Kidney capillary endothelial cell (primary cell): ENCODE data around the gene NUDT3.
"Not testable (repeated sequence)": the region's sequence is repeated elsewhere in the genome, so short reads cannot be mapped to it uniquely, and the experiment has no call there.

Experiments
- DNase-seq: peaks from one replicate; pipeline ENCODE4 v3.0.0-alpha.2; 2018; ENCODE audit warnings: low spot score

The NUDT3 gene

GRCh38 chr6:34343806-34344205 is 48.7 kb downstream of the NUDT3 start:
- no peak for DNase-seq

DNA sequence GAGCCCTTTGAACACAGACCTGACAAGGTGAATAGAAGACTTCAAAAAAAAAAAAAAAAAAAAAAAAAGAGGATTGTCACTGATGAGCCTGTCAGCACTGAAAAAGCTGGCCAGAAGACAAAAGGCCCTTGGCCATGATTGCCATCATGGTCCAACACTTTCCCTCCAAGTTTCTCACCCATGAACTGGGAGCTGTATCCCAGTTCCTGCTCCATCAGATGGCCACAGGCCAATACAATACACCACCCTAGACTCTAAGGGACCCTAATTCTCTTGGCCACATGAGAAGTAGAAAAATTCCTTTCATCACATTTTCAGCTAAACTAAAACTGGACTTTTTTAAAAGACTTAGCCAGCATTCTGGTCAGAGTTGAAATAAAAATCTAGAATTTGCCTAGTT is 50.2 kb downstream of the NUDT3 start:
- DNase-seq, result no peak

GRCh38 chr6:34341481-34341971 is 50.9 kb downstream of the NUDT3 start:
- peak; percentile 35 for DNase-seq

DNA sequence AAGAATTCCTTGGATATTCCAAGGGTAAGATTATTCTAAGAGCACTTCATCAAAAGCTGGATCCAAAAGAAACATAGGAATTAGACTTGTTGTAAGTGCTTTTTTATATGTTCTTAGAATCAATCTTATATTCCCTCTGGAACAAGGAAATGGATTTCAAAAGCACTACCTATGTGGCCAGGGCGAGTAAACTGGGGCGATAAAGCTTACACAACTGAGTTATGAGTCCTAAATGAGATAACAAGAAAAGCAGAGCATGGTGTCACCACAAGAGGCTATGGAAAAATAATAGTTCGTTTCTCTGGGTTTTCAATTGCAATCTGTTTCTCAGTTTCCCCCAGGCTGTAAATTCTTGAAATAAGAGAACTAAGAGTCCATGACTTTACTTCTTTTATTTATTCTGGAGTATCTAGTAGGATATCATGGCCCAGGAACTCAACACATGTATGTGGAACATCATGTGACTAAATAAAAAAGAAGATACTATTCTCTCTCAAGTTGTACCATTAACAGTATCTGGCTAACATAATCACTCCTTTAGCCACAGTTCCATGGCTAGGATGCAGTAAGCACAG is 51.5 kb downstream of the NUDT3 start:
- DNase-seq, result no peak

GRCh38 chr6:34340394-34340793 is 52.1 kb downstream of the NUDT3 start:
- no peak for DNase-seq

DNA sequence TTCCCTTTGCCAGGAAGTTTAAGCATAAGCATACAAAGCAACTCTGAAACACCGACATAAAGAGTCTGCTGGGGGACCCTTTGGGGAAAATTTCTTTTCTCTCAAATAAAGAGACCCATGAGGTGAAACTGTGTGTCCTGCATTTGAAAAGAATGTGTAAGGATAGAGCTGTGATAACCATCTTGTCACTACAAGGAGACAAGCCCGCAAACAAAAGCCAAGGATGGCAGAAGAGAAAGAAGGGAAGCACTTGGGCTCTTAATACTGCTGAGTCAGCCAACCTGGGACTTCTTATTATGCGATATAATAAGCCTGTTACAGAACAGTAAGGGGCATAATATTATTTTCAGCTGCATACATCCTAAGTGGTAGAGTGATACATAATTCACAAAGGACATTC is 52.5 kb downstream of the NUDT3 start:
- DNase-seq, result no peak

DNA sequence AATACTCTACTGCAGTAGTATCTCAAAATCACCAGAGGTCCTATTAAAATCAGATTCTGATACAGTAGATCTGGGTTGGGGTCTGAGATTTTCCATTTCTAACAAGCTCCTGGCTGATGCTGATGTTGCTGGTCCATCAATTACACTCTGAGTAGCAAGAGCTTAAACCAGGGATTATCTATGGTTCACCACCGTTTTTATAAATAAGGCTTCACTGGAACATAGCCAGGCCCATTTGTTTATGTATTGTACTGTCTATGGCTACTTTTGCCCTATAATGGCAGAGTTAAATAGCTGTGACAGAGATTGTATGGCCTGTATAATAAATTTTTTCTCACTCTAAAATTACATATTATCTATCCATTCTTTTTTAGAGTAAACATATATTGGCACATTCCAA is 53.0 kb downstream of the NUDT3 start:
- DNase-seq, result no peak

DNA sequence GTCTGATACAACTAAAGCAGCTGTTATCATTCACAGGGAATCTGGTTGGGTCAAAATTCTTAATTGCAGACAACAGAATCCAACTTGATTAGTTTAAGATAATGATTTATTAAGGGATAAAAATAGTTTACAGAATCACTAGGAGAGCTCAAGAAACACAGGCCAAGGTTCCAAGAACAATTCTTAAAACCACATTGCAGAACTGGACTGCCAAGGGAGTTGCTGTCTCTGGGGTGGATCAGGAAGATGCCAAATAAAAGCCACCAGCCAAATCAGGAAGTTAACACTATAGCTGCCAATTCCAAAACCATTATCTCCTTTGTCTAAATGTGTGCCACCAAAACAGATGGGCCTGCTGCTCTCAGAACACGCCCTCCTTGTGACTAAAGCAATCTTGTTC is 53.7 kb downstream of the NUDT3 start:
- DNase-seq, result no peak

- no peak for DNase-seq
These were observed 54.1 kb downstream of the NUDT3 start for GRCh38 chr6:34338377-34338776.

GRCh38 chr6:34334796-34335416 is 57.6 kb downstream of the NUDT3 start:
- no peak for DNase-seq

GRCh38 chr6:34333858-34334257 is 58.6 kb downstream of the NUDT3 start:
- no peak for DNase-seq

GRCh38 chr6:34332251-34333198 is 59.9 kb downstream of the NUDT3 start:
- DNase-seq, result no peak

DNA sequence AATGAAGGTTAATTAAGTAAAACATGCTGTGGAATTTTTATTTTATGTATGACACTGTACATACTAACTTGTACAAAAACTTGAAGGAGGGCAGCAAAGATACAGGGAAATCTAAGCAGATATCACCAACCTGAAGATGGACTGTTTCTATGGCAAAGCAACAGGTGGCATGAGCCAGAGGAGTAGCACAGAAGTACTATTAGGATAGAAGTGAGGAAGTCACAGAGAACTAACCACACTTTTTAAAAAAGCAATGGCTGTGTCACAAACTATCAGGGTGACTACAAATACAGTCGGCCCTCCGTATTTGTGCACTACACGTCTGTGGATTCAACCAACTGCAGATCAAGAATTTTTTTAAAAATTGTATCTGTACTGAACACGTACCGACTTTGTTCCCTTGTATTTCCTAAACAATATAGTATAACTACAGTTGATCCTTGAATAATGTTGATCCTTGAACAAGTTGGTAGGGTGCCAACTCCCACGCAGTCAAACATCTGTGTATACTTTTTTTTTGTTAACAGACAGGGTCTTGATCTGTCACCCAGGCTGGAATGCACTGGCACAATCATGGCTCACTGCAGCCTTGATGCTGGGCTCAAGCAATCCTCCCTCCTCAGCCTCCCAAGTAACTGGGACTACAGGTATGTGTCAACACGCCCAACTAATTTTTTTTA is 61.0 kb downstream of the NUDT3 start:
- DNase-seq, result no peak

- DNase-seq, result not testable (repeated sequence)
These were observed 62.7 kb downstream of the NUDT3 start for GRCh38 chr6:34329814-34330213.

GRCh38 chr6:34328969-34329368 is 63.5 kb downstream of the NUDT3 start:
- no peak for DNase-seq

- DNase-seq, result not testable (repeated sequence)
These were observed 64.9 kb downstream of the NUDT3 start for GRCh38 chr6:34327313-34328205.

GRCh38 chr6:34325633-34326032 is 66.8 kb downstream of the NUDT3 start:
- DNase-seq, result no peak

- no peak for DNase-seq
These were observed 67.6 kb downstream of the NUDT3 start for GRCh38 chr6:34324738-34325444.

GRCh38 chr6:34324221-34324620 is 68.2 kb downstream of the NUDT3 start:
- not testable (repeated sequence) for DNase-seq

GRCh38 chr6:34323300-34323699 is 69.2 kb downstream of the NUDT3 start:
- no peak for DNase-seq

DNA sequence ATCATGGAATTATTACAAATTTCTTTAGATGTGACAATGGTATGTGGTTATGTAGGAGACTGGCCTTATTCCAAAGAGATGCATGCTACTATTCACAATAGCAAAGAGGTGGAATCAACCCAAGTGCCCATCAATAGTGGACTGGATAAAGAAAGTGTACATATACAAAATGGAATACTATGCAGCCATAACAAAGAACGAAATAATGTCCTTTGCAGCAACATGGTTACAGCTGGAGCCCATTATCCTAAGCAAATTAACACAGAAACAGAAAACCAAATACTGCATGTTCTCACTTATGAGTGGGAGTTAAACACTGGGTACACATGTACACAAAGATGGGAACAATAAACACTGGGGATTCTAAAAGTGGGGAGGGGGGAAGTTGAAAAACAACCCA is 69.7 kb downstream of the NUDT3 start:
- DNase-seq, result no peak
